Activated gamma-delta T cell treated with Interleukin-2 at 50 U/mL for 16 hours (primary cell): ENCODE results near the gene EGR2.

Experiments used
- DNase-seq: peaks from one replicate; pipeline ENCODE4 v3.0.0-alpha.2; 2020

Gene EGR2

GRCh38 chr10:62817766-62818425 is 1.7 kb upstream of the EGR2 start:
- DNase-seq = peak; percentile 54

- peak; percentile 44 for DNase-seq
These were observed 1.1 kb upstream of the EGR2 start for GRCh38 chr10:62817121-62817765.

- DNase-seq = no peak
These were observed 163 bp downstream of the EGR2 start for GRCh38 chr10:62816076-62816330.

GRCh38 chr10:62815381-62816075 is 638 bp downstream of the EGR2 start:
- no peak for DNase-seq

- no peak for DNase-seq
These were observed 1.3 kb downstream of the EGR2 start for GRCh38 chr10:62814756-62815380.

- DNase-seq = no peak
These were observed 2.2 kb downstream of the EGR2 start for GRCh38 chr10:62813981-62814380.

- no peak for DNase-seq
These were observed 2.7 kb downstream of the EGR2 start for GRCh38 chr10:62813453-62813852.

- DNase-seq = no peak
These were observed 3.3 kb downstream of the EGR2 start for GRCh38 chr10:62812672-62813439.

- DNase-seq = no peak
These were observed 4.8 kb downstream of the EGR2 start for GRCh38 chr10:62811159-62811875.

GRCh38 chr10:62810156-62810902 is 5.8 kb downstream of the EGR2 start:
- no peak for DNase-seq

- DNase-seq = no peak
These were observed 9.9 kb downstream of the EGR2 start for GRCh38 chr10:62806251-62806650.

GRCh38 chr10:62805231-62806099 is 10.7 kb downstream of the EGR2 start:
- DNase-seq = no peak

GRCh38 chr10:62804356-62805230 is 11.6 kb downstream of the EGR2 start, which contains the start of gene ADO:
Gene ADO (plus strand): TSS chr10:62804720. CDS start chr10:62805060, 340 bp downstream.
- DNase-seq = peak; percentile 70

- DNase-seq = no peak
These were observed 12.3 kb downstream of the EGR2 start for GRCh38 chr10:62803724-62804355.

GRCh38 chr10:62801871-62802270 is 14.3 kb downstream of the EGR2 start:
- no peak for DNase-seq

- no peak for DNase-seq
These were observed 19.3 kb downstream of the EGR2 start for GRCh38 chr10:62796896-62797295.

GRCh38 chr10:62795762-62796161 is 20.4 kb downstream of the EGR2 start:
- DNase-seq = no peak

- DNase-seq = no peak
These were observed 21.1 kb downstream of the EGR2 start for GRCh38 chr10:62795100-62795499.

GRCh38 chr10:62794306-62794705 is 21.9 kb downstream of the EGR2 start:
- DNase-seq = no peak
